HS-27A (cell line): ENCODE data around the gene SPTB.

ENCODE experiments used
- DNase-seq: peaks from one replicate; pipeline ENCODE4 v3.0.0-alpha.2; 2012; ENCODE audit warnings: low read depth, missing footprints

Gene SPTB

DNA sequence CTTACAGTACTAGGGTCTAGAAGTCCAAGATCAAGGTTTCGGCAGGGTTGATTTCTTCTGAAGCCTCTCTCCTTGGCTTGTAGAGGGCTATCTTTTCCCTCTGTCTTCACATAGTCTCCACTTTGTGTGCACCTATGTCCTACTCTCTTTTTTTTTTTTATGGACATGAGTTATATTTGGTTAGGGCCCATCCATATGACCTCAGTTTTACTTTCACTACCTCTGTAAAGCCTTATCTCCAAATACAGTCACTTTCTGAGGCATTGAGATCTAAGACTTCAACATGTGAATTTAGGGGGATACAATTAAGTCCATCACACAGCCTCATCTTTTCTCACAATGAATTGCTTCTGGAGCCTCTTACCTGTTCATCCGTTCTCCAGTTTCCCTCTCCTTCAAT lies 5.9 kb upstream of the SPTB start:
- DNase-seq: no peak

DNA sequence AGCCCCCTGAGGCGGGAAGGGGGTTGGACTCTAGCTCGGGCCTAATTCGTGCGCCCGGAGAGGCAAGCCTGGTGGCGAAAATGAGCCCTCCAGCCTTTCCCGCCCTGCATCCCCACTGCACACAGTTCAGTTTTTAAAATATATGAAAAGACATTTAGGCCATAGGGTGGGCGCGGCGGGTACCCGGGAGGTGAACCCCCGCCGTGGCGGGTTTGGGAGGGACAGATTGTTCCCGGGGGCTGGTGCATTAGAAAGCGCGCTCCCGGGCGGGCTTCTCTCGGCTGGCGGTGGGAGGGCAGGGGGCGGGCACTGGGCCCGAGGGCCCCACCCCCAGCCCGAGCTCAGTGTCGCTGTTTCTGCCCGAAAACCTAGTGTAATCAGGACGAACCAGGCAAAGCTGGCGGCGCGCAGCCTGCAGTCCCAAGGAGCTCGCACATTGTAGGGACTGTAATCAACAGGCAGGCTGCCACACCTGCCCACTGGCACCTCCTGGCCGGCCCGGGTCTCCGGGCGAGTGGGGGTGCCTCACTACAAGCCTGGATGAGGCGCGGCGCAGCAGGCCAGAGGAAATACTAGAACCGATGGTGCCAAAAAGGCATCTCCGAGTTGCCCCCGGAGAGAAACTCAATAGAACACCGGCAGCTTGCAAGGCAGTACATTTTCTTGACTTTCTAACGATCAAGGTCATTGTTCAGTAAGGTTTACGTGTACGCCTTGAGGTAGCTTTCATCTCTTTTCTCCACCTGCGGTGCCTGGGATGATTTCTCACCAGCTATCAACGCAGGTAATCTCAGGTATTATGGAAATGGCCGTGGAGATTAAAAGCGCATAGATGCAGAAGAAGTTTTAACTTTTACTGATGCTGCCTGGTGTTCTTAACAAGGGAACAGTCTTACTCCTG lies 764 bp upstream of the SPTB start:
- no peak for DNase-seq

DNA sequence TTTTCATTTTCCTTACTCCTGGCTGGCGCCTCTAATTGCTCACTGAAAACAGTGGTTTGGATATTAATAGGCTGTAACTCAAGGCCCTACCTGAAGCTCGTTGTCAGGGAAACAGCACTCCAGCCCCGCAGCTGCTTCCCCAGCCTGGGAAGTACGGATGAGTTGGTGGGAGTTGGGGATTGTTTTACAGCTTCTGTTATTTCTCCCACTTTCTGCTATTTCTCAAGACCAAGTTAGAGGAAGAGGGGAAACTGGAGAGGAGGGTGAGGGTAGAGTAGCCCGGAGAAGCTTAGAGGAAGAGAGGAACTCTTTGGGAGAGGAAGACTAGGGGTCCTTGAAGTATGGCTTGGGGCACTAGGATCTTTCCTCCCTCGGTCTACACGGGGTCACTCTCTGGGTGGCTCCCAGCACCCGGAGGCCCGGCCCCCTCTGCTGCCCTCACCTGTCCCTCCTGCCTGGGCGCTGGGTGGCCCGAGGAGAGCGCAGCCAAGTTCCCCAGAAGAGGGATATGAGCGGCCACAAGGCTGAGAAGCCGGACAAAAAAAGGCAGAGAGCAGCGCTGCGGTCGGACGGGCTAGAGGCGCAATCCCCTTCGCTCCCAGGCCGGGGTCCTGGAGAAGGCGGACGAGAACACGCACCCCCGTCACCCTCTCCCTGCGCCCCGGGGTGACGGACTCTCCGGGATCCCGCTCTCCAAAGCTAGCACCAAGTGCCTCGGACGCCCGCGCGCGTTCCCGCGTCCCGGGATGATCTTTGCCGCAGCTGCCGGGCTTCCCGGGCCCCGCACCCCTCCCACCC lies 671 bp downstream of the SPTB start:
- no peak for DNase-seq

DNA sequence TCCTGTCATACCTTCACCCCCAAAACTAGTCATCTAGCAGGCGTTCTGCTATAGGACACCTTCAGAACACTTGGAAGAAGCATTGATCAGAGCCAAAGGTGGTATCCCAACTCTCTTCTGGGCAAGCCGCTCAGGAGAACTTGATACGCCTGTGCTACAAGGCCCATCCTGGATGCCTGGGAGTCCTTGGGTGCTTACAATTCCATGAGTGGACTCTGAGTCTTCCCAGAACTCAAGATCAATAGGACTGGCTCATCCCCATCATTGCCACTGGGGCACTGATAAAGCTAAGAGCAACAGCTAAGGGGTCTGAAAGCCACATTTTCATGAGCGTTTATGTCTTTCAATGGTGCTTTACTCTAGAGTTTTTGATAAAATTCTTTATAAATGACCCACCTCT lies 1.9 kb downstream of the SPTB start:
- DNase-seq: no peak

DNA sequence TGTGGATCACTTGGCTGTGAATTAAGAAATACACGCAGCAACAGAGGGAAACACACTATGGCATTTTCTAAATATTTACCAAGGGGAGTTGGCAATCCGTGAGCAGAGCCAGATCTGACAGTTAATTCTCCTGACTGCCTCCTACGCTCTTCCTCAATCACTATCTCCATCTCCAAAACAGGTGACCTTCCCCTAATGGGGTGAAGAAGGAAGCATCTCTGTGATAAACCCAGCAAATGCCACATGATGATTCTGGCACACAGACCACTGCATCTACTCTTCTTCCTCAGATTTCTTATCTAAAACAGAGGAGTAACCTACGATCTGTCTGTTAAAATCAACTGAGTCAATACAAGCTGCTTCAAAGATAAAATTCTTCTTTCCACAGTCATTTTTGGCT lies 4.4 kb downstream of the SPTB start:
- DNase-seq: no peak

DNA sequence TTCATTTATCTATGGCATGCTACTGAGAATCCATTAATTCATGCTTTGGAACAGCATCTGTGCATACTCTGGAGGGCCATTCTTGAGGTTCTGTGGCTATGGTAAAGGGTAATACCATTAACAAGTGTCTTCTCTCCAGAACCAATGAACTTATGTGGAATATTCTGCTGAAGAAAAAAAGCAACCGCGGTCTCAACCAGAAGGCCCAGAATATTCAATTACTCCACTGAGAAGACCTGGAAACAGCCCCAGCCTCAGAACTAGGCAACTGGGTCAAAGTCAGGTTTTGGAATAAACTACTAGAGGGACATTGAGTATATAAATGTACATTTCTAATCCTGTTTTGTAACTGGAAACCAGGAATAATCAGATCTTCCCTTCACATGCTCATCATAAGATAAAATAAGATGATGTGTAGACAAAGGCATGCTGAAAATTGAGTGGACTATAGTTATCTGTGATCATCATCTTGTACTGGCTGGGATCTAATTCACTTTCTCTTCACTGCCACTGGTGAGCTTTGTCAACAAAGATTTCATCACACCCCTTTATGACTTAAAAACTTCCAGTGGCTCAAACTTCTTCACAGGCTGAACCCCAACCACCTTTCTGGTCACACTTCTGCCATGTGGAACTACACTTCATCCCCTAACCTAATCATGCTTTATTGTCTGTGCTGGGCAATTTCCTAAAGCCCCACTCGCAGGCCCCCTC lies 6.0 kb downstream of the SPTB start:
- no peak for DNase-seq

DNA sequence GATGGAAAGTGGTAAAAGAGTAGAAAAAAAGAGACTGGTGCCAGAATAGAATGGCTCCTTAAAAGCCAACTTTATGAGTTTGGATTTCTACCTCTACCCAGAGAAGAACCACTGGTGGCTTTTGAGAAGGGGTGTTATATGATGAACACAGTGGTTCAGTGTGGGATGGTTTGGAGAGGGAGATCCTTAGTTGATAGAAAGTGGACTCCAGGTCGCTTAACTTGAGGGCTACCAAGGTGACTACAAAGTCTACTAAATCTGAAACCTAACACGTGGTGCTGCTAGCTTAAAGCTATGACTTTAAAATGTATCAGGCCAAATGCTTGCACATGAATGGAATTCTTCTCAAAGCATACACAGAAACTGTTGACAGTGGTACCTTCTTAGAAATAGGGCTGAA lies 8.4 kb downstream of the SPTB start:
- no peak for DNase-seq

DNA sequence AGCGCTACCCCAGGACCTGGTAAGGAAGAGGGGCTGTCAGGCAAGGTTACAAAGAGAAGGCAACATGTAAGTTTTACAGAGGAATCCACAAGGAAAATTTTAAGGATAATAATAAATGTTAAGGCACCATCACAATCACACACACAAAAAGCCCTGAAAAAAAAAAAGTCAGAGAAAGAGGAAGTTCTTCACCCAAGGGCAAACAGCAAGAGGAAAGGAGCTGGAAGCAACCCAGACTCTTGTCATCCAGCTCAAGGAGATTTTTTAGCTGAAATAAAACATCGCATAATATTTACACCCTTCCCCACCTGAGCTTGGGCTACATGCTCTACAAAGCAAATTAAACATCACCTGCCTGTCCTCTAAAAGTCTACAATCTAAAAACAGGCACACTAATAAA lies 9.5 kb downstream of the SPTB start:
- no peak for DNase-seq

DNA sequence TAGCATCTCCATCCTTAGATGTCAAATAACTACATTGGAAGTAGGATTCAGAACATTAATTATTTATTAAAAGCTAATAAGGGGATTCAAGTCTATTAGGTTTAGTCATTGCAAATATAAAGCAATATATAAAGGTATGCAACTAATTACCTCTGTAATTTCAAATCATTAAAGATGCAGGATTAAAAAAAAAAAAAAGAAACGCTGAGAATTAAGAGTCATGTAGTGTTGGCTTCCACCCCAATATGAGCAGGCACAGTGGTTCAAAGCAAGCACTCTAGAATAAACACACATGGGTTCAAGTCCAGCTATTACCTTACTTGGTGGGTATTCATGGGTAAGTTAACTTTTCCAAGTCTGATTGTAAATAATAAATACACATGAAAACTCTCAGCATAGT lies 10.9 kb downstream of the SPTB start:
- no peak for DNase-seq

DNA sequence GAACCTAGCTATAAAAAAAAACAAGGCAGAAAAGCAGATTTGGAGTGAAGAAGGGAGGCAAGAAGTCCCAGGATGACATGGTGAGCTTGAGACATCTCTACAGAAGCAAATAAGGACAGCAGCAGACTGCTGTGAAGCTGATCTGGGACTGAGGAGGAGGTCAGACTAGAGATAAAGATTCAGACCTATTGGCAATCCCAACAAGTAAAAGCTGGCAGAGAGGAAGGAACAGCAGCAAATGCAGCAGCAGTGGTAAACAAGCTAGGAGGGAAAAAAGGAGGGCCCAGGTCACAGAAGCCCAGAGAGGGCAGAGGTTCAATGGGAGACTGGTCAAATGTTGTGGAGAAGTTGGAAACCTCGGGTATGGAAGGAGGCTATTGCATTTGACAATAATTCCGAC lies 11.3 kb downstream of the SPTB start:
- DNase-seq: no peak

DNA sequence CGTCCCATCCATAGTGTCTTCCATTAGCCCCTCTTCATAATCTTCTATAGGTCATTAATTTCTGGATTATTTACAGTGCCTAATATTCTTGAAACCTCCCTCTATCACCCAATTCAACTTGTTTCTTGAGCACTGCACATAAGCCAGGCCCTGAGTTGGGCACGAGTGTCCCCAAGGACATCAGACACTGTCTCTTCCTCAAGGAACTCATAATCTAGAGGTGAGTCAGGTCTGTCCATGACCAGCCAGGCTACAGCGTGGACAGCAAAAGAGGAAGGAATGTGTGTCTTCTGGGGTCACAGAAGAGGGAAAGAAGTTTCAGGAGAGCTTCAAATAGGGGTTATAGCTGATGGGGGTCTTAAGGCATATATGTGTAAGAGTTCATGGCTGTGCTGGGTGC lies 12.5 kb downstream of the SPTB start:
- no peak for DNase-seq

DNA sequence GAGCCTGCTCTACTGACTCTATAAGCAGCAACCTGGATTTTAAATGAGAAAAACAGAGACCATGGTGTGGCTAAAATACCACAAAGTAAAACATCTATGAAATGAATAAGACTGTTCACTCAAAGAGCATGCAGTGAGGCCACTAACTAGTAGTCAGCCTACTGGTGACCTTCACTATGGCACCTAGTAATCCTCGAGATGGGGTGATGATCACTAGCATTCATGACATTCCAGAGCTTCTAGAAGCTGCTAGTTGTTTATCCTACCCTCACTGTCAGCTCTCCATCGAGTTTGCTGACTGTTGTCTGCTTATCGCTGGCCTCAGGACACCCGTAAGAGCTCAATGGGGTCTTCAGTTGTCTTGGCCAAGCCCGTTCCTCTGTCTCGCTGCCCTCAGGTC lies 13.7 kb downstream of the SPTB start:
- no peak for DNase-seq

DNA sequence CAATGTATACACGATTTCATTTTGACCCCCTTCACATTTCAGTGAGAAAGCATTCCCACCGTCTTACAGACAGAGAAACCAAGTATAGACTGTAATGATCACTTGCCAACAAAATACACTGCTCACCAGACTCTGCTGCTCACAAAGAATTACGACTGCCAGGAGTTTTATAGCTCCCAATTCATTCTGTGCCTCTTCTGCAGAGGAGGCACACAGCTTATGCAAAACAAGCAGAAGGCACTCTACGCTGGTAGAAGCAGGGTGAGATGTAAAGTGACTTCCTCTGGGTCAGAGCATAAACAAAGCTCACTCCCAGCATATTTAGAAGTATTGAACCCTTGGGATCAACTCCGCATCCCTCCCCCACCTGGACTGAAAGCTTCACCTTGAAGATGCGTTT lies 14.6 kb downstream of the SPTB start:
- DNase-seq: no peak

DNA sequence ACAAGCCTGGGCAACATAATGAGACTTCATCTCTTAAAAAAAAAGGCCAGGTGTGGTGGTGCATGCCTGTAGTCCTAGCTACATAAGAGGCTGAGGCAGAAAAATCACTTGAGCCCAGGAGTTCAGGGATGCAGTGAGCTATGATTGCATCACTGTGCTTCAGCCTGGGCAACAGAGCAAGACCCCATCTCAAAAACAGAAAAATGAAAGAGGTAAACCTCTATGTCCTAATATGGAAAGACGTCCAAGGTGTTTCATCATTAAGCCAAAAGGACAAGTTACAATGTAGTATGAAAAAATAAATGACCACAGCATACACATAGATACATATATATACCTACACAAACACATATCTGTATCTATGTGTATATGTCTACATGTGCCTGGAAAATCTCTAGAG lies 15.4 kb downstream of the SPTB start:
- DNase-seq: no peak

DNA sequence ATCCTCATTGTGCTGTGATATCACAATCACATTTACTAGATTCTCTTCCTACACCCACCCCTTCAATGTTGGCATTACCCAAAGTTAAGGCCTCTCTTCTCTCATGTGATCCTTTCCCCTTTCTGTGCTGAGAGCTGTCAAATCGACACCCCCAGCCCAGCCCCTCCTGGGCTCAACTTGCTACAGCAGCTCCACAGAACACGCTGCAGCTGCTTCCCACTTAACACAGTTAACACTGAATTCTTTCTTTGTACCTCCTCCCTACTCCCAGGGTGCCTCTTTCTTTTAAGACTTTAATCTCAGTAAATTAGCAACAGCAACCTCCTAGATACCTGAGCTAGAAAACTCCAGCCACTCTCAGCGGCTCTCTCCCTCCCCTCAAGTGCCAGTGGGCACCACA lies 17.8 kb downstream of the SPTB start:
- DNase-seq: no peak

DNA sequence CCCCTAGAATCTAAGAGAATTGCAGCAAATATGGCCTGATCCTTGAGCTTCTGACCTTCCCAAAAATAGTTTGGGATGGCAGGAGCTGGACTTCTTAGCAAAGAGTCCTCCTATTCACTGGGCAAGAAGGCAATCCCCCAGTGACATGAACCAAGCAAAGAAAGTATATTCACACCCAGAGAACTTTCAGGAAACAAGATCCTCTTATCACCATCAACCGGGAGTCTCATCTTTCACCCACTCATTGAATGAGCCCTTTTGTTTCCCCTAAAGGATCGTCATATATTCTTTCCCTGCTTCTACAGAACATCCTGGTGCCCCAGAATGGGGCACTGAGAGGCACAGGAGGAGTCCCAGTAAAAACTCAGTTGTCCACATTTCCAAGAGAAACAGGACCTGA lies 19.7 kb downstream of the SPTB start:
- no peak for DNase-seq

DNA sequence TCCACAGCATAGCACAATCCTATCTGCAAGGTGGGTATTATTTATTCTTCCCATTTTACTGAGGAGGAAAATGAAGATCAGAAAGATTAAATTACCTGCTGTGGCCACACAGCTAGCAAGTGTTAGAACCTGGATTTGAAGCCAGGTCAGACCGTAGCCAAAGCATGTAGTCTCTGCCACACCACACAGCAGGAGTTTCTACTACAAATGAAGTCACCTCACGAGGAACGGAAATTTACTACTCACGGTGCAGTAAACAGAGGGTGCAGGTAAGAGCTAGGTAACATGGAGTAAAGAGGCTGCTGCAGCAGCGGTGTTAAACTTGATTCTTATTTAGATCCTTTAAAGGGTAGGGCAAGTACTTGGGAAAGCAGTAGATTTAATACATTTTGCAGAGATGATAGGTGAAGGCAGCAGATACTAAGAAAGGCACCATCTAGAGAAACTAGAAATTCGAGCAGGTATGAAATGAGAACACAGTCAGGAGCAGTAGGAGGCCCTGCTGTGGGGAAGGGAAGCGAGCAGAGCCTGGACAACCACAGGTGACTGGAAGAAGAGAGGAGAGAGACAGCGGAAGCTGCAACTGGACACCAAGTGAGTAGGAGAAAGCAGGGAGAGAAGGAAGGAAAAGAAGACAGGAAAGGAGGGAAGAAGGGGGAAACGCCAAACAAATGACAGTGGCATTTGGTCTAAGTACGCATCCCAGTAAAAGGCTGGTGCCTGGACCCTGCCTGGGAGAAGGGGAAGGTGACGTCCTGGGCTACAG lies 21.5 kb downstream of the SPTB start:
- DNase-seq: no peak

DNA sequence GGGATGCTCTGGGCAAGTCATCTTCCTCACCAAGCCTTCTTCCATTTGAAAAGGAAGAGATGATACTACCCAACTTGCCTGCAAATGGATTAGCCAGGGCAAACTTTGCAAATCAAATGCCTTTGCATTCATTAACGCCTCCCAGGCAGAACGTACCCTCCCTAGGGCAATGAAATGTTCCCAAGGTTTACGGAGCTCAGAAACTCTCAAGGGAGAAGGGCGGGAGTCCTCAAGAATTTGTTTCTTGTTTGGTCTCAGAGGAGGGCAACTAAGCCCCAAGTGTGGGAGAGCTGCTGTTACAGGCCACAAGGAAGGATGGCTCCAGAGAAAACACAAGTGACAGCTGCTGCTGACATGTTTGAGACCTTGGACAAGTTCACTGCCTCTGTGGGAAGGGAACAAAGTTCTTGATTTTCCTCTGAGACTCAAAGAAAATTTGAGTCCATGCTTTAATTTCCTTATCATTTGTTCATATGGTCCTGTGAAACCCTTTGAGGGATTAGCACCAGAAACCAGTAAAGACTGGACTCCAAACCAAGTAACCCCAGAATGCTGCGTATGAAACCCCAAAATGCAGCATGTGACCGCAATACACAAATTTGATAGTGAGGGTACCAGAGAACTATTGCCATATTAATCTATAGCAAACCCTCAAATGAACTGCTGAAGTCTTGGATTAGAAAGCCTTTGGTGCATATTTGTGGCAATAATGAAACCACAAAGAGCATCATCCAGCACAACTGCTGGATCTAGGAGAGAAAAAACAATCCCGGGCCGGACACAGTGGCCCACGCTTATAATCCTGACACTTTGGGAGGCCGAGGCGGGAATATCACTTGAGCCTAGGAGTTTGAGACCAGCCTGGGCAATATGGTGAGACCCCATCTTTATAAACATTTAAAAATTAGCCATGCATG lies 22.9 kb downstream of the SPTB start:
- no peak for DNase-seq

DNA sequence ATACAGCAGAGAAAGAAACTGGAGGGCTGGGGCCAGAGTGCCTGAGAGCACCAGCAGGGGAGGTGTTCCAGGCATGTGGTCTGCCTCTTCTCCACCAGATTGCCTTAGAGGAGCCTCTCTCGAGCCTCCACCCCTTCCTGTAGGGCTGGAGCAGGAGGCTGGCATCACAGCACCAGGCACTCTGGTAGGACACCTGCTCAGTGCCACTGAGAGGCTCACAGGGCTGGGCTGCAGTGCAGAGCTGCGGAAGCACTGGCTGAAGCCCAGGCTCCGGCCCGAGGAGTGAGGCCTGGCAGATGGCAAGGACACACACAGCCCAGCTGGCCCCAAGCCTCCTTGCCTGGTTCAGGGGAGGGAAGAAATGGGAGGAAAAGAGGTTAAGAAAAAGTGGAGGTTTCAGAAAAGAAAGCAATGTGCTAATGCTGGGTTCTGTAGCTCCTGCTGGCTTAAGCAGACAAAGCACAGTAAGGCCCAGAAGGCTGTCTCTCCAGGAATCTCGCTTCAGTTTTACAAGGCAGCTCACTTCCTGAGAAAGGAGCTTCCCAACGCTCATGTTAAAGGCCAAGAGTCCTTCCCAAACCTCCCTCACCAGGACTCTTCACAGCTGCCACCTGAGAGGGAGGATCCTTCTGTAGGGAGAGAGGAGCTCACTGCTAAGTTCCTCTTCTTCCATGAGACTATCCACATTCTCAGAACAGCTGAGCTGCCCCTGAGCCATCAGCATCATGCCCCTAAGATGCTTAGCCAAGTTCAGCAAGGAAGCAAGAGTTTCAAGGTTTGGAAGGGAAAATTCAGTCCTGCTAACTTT lies 23.8 kb downstream of the SPTB start:
- DNase-seq: no peak
